Body of pancreas (tissue), 4 donors: ENCODE results near the gene MAST4. TPM values are rescaled to one million over a fixed set of nuclear protein-coding genes. Genes with fewer than 3 reads are reported as not detected.

Experiments used
- ATAC-seq: fragments of 150-250 bp; one replicate; pipeline ENCODE4 v1.9.1; 2016
- DNase-seq, 4 donors: peaks; one replicate each; pipeline ENCODE4 v3.0.0-alpha.2; 2019
- H3K27ac ChIP-seq, 4 donors: fragments of 200-600 bp; sonication (generic); 1 replicate in 3 of 4; 2 replicates in 1 of 4; pipeline versions ENCODE4 v1.5.1 to v1.6.1; 2016 to 2019; ENCODE audit warnings: mild to moderate bottlenecking in 1 of 4, mixed read lengths in 1 of 4, moderate library complexity in 1 of 4
- H3K27me3 ChIP-seq, 2 donors: fragments of 200-600 bp; sonication (generic); one replicate each; pipeline ENCODE4 v1.6.0; 2016; ENCODE audit warnings: mild to moderate bottlenecking in 1 of 2
- H3K36me3 ChIP-seq, 2 donors: fragments of 200-600 bp; sonication (generic); replicated peaks in 1 of 2; 2 replicates each; pipeline ENCODE4 v1.5.1; 2016; ENCODE audit warnings: low read depth in 2 of 2; ENCODE audit not compliant: insufficient read depth in 1 of 2
- H3K4me1 ChIP-seq: fragments of 200-600 bp; sonication (generic); one replicate; pipeline ENCODE4 v1.6.0; 2016
- H3K4me3 ChIP-seq, 2 donors: fragments of 200-600 bp; sonication (generic); 1 replicate in 1 of 2; 2 replicates in 1 of 2; pipeline ENCODE4 v1.5.1; 2016 to 2019
- H3K9me3 ChIP-seq, 3 donors: fragments of 200-600 bp; sonication (generic); 1 replicate in 2 of 3; 2 replicates in 1 of 3; pipeline ENCODE4 v1.5.1; 2016
- CTCF ChIP-seq, 7 experiments: fragments of 450-650 bp in 4 of 7; fragments of 200-600 bp in 3 of 7; sonication (generic) in 3 of 7; IDR thresholded peaks; one replicate each; pipeline ENCODE4 v1.5.1; 2016 to 2019; ENCODE audit warnings: antibody characterized with exemption in 7 of 7
- POLR2A ChIP-seq, 3 donors: fragments of 450-650 bp; IDR thresholded peaks; one replicate each; pipeline ENCODE4 v1.6.1; 2016; ENCODE audit warnings: antibody characterized with exemption in 3 of 3, mild to moderate bottlenecking in 2 of 3
- WGBS, 2 donors: methylation state at CpG; one replicate each; pipeline ENCODE4 v1.1.5; 2017; 5-methylcytosine and 5-hydroxymethylcytosine counted together
- intact Hi-C: fragments of 100-400 bp; cut with DNase I; formaldehyde crosslinking; loops from one replicate; pipeline ENCODE4 v1.15.1; 2023
- total RNA-seq, 2 donors: library from RNA; depleted of rRNA; stranded (reverse); fragments of >200 nt; gene quantifications; one replicate each; pipeline ENCODE4 v1.1.0, GENCODE V29; 2016

Gene MAST4
- total RNA-seq, 2 donors from 2014 or later: 17.9 to 29.7 TPM

GRCh38 chr5:67146574-67146973 is 550.4 kb downstream of the MAST4 start:
- Histone ChIP-seq H3K27ac (no peak overlapping the region), H3K36me3 (peaks cover 0 to 10% of the 10 kb centered on the region in 2 donors), H3K4me3 (no peak overlapping the region), H3K4me1 (no peaks in the 10 kb centered on the region), H3K27me3 (no peaks in the 10 kb centered on the region), H3K9me3 (no peaks in the 10 kb centered on the region)
- ATAC-seq: no peak
- intact Hi-C loops: no loop called here
- TF ChIP-seq CTCF (IDR thresholded peaks at IDR 0.05): no peak
- 78 to 83% methylated on average over 1 of the region's 1 CpG for WGBS, 2 donors
- no peak for DNase-seq

GRCh38 chr5:67146981-67147380 is 550.8 kb downstream of the MAST4 start:
- no peaks in the 10 kb centered on the region for H3K9me3 ChIP-seq
- no peaks in the 10 kb centered on the region for H3K4me1 ChIP-seq
- no peak for DNase-seq
- H3K4me3 ChIP-seq: no peak overlapping the region
- H3K36me3 ChIP-seq: peaks cover 0 to 10% of the 10 kb centered on the region in 2 donors
- H3K27me3 ChIP-seq: no peaks in the 10 kb centered on the region
- 67 to 81% methylated on average over 4 of the region's 4 CpGs for whole genome bisulfite sequencing, 2 donors
- no peak for ATAC-seq
- TF ChIP-seq POLR2A (IDR thresholded peaks at IDR 0.05) (no peak), CTCF (IDR thresholded peaks at IDR 0.05) (no peak)
- no peak overlapping the region for H3K27ac ChIP-seq
- intact Hi-C loops: no loop called here

- TF ChIP-seq CTCF (IDR thresholded peaks at IDR 0.05): no peak
- TF ChIP-seq POLR2A (IDR thresholded peaks at IDR 0.05): no peak
- WGBS, 2 donors: 88 to 90% methylated on average over 3 of the region's 3 CpGs
- Histone ChIP-seq H3K27me3 (no peaks in the 10 kb centered on the region), H3K27ac (no peak overlapping the region), H3K36me3 (peaks cover 0 to 11% of the 10 kb centered on the region in 2 donors), H3K9me3 (no peaks in the 10 kb centered on the region), H3K4me1 (no peaks in the 10 kb centered on the region), H3K4me3 (no peak overlapping the region)
- intact Hi-C loops: no loop called here
- ATAC-seq: no peak
- DNase-seq: no peak
These were observed 551.6 kb downstream of the MAST4 start for GRCh38 chr5:67147760-67148159.

GRCh38 chr5:67149057-67149950 is 553.1 kb downstream of the MAST4 start:
- intact Hi-C loops: no loop called here
- Histone ChIP-seq H3K9me3 (no peaks in the 10 kb centered on the region), H3K27ac (no peak overlapping the region), H3K36me3 (peaks cover 0 to 11% of the 10 kb centered on the region in 2 donors), H3K4me3 (no peak overlapping the region), H3K27me3 (no peaks in the 10 kb centered on the region), H3K4me1 (no peaks in the 10 kb centered on the region)
- WGBS, 2 donors: 77 to 78% methylated on average over 14 of the region's 14 CpGs
- no peak for TF ChIP-seq CTCF (IDR thresholded peaks at IDR 0.05)
- TF ChIP-seq POLR2A (IDR thresholded peaks at IDR 0.05): no peak
- no peak for DNase-seq
- ATAC-seq: no peak
